IPS-18a (cell line): Measurements from ENCODE around the gene CA6.

Source experiments
- H3K27ac ChIP-seq: one replicate; pipeline ENCODE4 v1.5.1; 2013; ENCODE audit warnings: low read length
- H3K27me3 ChIP-seq: one replicate; pipeline ENCODE4 v1.6.1; 2013; ENCODE audit warnings: mild to moderate bottlenecking, low read length; ENCODE audit not compliant: control insufficient read depth, insufficient read depth
- H3K36me3 ChIP-seq: one replicate; pipeline ENCODE4 v1.6.1; 2013; ENCODE audit warnings: low read depth, low read length; ENCODE audit not compliant: control insufficient read depth
- H3K4me1 ChIP-seq: one replicate; pipeline ENCODE4 v1.6.1; 2013; ENCODE audit warnings: low read depth, low read length; ENCODE audit not compliant: control insufficient read depth
- H3K4me3 ChIP-seq: one replicate; pipeline ENCODE4 v1.5.1; 2013; ENCODE audit warnings: low read length
- H3K9ac ChIP-seq: one replicate; pipeline ENCODE4 v1.6.1; 2013; ENCODE audit warnings: mild to moderate bottlenecking, low read length, moderate library complexity
- H3K9me3 ChIP-seq: one replicate; pipeline ENCODE4 v1.6.1; 2013; ENCODE audit warnings: low read depth, low read length; ENCODE audit not compliant: control insufficient read depth

Gene CA6

GRCh38 chr1:8976896-8977450 lies 31.3 kb downstream of the CA6 start:
- Histone ChIP-seq H3K9me3 (no peaks in the 10 kb centered on the region), H3K27ac (no peak overlapping the region), H3K27me3 (no peaks in the 10 kb centered on the region), H3K4me1 (no peaks in the 10 kb centered on the region), H3K36me3 (no peaks in the 10 kb centered on the region), H3K4me3 (no peak overlapping the region), H3K9ac (no peak overlapping the region)

- Histone ChIP-seq H3K4me3 (no peak overlapping the region), H3K9ac (no peak overlapping the region), H3K4me1 (no peaks in the 10 kb centered on the region), H3K27me3 (no peaks in the 10 kb centered on the region), H3K27ac (no peak overlapping the region), H3K9me3 (no peaks in the 10 kb centered on the region), H3K36me3 (no peaks in the 10 kb centered on the region)
These were observed 35.0 kb downstream of the CA6 start for GRCh38 chr1:8980656-8981055.

GRCh38 chr1:8981169-8981568 lies 35.5 kb downstream of the CA6 start:
- Histone ChIP-seq H3K9ac (no peak overlapping the region), H3K9me3 (no peaks in the 10 kb centered on the region), H3K36me3 (no peaks in the 10 kb centered on the region), H3K4me3 (no peak overlapping the region), H3K27ac (no peak overlapping the region), H3K27me3 (no peaks in the 10 kb centered on the region), H3K4me1 (no peaks in the 10 kb centered on the region)

- H3K27ac ChIP-seq = no peak overlapping the region
- H3K9me3 ChIP-seq = no peaks in the 10 kb centered on the region
- no peaks in the 10 kb centered on the region for H3K36me3 ChIP-seq
- H3K4me1 ChIP-seq = no peaks in the 10 kb centered on the region
- no peaks in the 10 kb centered on the region for H3K27me3 ChIP-seq
- no peak overlapping the region for H3K9ac ChIP-seq
- H3K4me3 ChIP-seq = no peak overlapping the region
These were observed 38.5 kb downstream of the CA6 start for GRCh38 chr1:8984203-8984602.

- no peaks in the 10 kb centered on the region for H3K4me1 ChIP-seq
- H3K4me3 ChIP-seq = no peak overlapping the region
- no peak overlapping the region for H3K9ac ChIP-seq
- H3K27me3 ChIP-seq = no peaks in the 10 kb centered on the region
- H3K36me3 ChIP-seq = no peaks in the 10 kb centered on the region
- H3K9me3 ChIP-seq = no peaks in the 10 kb centered on the region
- H3K27ac ChIP-seq = no peak overlapping the region
These were observed 39.3 kb downstream of the CA6 start for GRCh38 chr1:8984990-8985389.

GRCh38 chr1:8985915-8986813 lies 40.5 kb downstream of the CA6 start:
- Histone ChIP-seq H3K4me3 (no peak overlapping the region), H3K36me3 (no peaks in the 10 kb centered on the region), H3K9me3 (no peaks in the 10 kb centered on the region), H3K27ac (no peak overlapping the region), H3K4me1 (no peaks in the 10 kb centered on the region), H3K27me3 (no peaks in the 10 kb centered on the region), H3K9ac (no peak overlapping the region)

GRCh38 chr1:8986814-8987190 lies 41.1 kb downstream of the CA6 start:
- no peaks in the 10 kb centered on the region for H3K27me3 ChIP-seq
- H3K9ac ChIP-seq = no peak overlapping the region
- H3K36me3 ChIP-seq = no peaks in the 10 kb centered on the region
- no peak overlapping the region for H3K27ac ChIP-seq
- no peaks in the 10 kb centered on the region for H3K9me3 ChIP-seq
- H3K4me1 ChIP-seq = no peaks in the 10 kb centered on the region
- H3K4me3 ChIP-seq = no peak overlapping the region

GRCh38 chr1:8987881-8988617 lies 42.4 kb downstream of the CA6 start:
- Histone ChIP-seq H3K27me3 (no peaks in the 10 kb centered on the region), H3K36me3 (no peaks in the 10 kb centered on the region), H3K9ac (no peak overlapping the region), H3K27ac (no peak overlapping the region), H3K9me3 (no peaks in the 10 kb centered on the region), H3K4me3 (no peak overlapping the region), H3K4me1 (no peaks in the 10 kb centered on the region)

- H3K9me3 ChIP-seq = no peaks in the 10 kb centered on the region
- H3K4me3 ChIP-seq = no peak overlapping the region
- H3K27me3 ChIP-seq = no peaks in the 10 kb centered on the region
- H3K4me1 ChIP-seq = no peaks in the 10 kb centered on the region
- H3K9ac ChIP-seq = no peak overlapping the region
- H3K27ac ChIP-seq = no peak overlapping the region
- H3K36me3 ChIP-seq = no peaks in the 10 kb centered on the region
These were observed 42.9 kb downstream of the CA6 start for GRCh38 chr1:8988618-8988967.

- Histone ChIP-seq H3K9ac (no peak overlapping the region), H3K27me3 (no peaks in the 10 kb centered on the region), H3K9me3 (no peaks in the 10 kb centered on the region), H3K4me1 (no peaks in the 10 kb centered on the region), H3K36me3 (no peaks in the 10 kb centered on the region), H3K4me3 (no peak overlapping the region), H3K27ac (no peak overlapping the region)
These were observed 43.4 kb downstream of the CA6 start for GRCh38 chr1:8989061-8989460.

GRCh38 chr1:8989821-8990220 lies 44.2 kb downstream of the CA6 start:
- Histone ChIP-seq H3K4me1 (no peaks in the 10 kb centered on the region), H3K27ac (no peak overlapping the region), H3K4me3 (no peak overlapping the region), H3K9me3 (no peaks in the 10 kb centered on the region), H3K27me3 (no peaks in the 10 kb centered on the region), H3K36me3 (no peaks in the 10 kb centered on the region), H3K9ac (no peak overlapping the region)
